ACHN (cell line): ENCODE data around the gene PCDH10.
"Not testable (repeated sequence)": the region's sequence is repeated elsewhere in the genome, so short reads cannot be mapped to it uniquely, and the experiment has no call there.

Experiments
- DNase-seq: peaks from one replicate; pipeline ENCODE4 v3.0.0-alpha.2; 2015
- in situ Hi-C: cut with HindIII; loops from 2 replicates; pipeline ENCODE4 v1.10.0; 2017; ENCODE audit warnings: low sequenced_read_pairs, low pct_ligation_motif_present, low pct_unique_long_range_greater_than_20kb

Gene PCDH10

DNA sequence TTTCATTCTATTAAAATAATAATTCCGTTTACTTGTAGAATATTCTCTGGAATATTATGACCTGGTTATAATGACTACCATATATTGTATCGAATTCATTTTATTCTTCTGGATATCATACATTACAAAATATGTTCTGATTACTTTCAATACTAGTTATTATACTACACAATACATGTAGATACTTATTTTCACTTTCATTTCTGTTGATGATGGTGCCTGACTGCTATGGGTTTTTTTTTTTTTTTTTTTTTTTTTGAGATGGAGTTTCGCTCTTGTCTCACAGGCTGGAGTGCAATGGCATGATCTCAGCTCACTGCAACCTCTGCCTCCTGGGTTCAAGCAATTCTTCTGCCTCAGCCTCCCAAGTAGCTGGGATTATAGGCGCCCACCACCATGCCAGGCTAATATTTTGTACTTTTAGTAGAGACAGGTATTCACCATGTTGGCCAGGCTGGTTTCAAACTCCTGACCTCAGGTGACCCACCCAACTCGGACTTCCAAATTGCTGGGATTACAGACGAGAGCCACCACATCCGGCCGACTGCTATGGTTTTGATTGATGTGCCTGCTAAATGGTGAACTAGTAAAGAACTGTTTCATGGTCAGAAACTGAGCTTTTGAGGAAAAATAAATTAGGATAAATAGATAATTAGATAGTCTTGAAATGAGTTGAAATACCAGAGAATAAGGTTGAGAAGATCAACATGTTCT, 39.5 kb downstream of the PCDH10 start:
- no peak for DNase-seq
- in situ Hi-C loops: no loop called here

DNA sequence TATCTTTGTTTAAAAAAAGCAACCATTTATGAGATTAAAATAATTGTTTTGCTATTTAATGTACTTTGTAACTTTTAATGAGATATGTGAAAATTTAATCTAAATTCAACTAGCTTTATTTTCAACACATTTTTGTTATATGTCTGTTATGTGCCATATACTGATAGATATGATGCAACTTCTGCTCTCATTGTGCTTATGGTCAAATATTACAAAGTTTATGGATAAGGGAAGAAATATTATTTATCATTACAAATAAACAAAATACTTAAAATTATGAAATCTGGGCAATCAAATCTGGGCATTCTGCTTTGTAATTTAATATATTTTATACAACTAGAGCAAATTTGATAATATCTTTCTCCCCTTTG, 40.0 kb downstream of the PCDH10 start:
- in situ Hi-C loops: no loop called here
- no peak for DNase-seq

DNA sequence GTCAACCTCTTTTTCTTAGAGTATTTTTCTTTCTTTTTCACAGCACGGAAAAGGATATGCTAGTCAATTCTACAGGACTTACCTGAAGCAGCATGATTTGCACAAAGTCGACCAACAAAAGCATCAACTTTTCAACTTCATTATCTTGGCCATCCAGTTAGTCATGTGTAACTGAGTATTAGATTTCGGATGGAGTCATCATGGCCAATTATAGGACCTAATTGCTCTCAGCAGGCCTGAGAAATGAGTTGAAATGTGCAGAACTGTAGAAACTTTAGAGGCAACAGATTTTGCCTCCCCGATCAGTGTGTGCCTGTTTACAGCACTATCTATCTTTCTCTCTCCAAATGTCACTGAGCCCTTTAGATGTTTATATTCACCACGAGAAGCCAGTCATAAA, 41.0 kb downstream of the PCDH10 start:
- DNase-seq: no peak
- in situ Hi-C loops: no loop called here

DNA sequence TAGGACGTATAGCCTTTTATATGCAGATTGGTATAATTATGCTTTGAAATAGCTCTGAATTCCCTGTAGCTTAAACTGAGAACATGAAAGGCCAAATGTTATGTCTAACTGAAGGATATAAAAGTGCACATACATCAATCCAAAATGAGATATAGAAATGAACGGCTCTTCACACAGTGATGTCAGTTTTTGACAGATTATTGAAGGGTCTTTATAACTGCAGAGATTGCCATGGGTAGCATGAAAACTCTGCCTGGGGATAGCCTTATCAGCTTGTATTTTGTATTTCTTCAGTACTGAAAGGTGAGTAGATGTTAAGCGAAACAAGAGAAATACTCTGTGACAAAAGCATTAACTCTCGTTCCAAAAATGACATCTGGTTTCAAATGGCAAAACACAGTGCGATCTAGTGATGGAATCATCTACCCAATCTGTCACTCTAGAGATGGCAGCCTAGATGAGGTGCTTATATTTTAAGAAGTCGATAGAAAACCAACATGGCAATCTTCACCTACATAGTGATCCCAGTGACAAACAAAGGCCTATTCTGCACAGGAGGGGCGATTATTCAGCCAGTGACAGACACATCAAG, 59.7 kb downstream of the PCDH10 start:
- no peak for DNase-seq

DNA sequence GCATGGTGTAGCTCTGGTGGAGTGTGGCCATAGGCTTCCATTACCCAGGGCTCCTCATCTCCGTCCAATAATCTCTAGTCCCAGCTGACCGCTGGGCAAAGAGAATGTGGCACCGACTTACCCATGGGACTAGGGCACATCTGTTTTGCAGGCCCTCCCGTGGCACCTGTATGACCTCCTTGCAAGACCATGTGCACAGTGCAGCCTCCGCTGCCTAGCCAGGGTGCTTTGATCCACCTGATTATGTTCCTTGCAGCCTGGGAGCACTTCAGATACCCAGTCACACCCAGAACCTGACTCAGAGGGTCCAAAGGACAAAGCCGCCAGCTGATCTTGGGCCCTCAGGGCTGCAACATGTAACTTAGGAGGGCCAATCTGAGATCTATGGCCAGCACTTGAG, 84.8 kb downstream of the PCDH10 start:
- DNase-seq: no peak
- in situ Hi-C loops: no loop called here

More for the DNA sequence above, 59.7 kb downstream of the PCDH10 start:
- in situ Hi-C loops: no loop called here

DNA sequence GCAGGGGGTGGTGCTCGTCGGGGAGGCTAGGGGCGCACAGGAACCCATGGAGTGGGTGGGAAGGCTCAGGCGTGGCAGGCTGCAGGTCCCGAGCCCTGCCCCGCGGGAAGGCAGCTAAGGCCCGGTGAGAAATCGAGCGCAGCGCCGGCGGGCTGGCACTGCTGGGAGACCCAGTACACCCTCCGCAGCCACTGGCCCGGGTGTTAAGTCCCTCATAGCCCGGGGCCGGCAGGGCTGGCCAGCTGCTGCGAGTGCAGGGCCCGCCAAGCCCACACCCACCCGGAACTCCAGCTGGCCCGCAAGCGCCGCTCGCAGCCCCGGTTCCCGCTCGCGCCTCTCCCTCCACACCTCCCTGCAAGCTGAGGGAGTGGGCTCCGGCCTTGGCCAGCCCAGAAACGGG, 91.4 kb downstream of the PCDH10 start:
- DNase-seq, in situ Hi-C loops: not testable (repeated sequence)
